ENCODE results near the gene MYO9A. TPM values are rescaled to one million over a fixed set of nuclear protein-coding genes. Genes with fewer than 3 reads are reported as not detected.

The MYO9A gene
- total RNA-seq, 1 donor from 2014 or later: 41.8 TPM

GRCh38 chr15:72155003-72155621 is 37.2 kb upstream of the MYO9A start:
- H3K9me3 Mint-ChIP-seq (ENCODE audit: low read depth): no peaks in the 10 kb centered on the region
- no peak for TF ChIP-seq CTCF (IDR thresholded peaks at IDR 0.05)
- peak overlapping the region; percentile 71 for H3K4me3 Mint-ChIP-seq (ENCODE audit: unreplicated experiment)
- no peaks in the 10 kb centered on the region for H3K36me3 Mint-ChIP-seq (ENCODE audit: low read depth)
- no peak for DNase-seq (ENCODE audit: low spot score)
- peak overlapping the region; percentile 80 for H3K27ac Mint-ChIP-seq (ENCODE audit: unreplicated experiment)
- H3K4me1 Mint-ChIP-seq (ENCODE audit: low read depth): peaks cover 12% of the 10 kb centered on the region
- no peaks in the 10 kb centered on the region for H3K27me3 Mint-ChIP-seq (ENCODE audit: low read depth)

GRCh38 chr15:72154316-72154715 is 36.4 kb upstream of the MYO9A start:
- no peak overlapping the region for H3K27ac Mint-ChIP-seq (ENCODE audit: unreplicated experiment)
- H3K4me3 Mint-ChIP-seq (ENCODE audit: unreplicated experiment): no peak overlapping the region
- TF ChIP-seq CTCF (IDR thresholded peaks at IDR 0.05): no peak
- no peaks in the 10 kb centered on the region for H3K36me3 Mint-ChIP-seq (ENCODE audit: low read depth)
- DNase-seq (ENCODE audit: low spot score): no peak
- H3K4me1 Mint-ChIP-seq (ENCODE audit: low read depth): peaks cover 12% of the 10 kb centered on the region
- no peaks in the 10 kb centered on the region for H3K27me3 Mint-ChIP-seq (ENCODE audit: low read depth)
- H3K9me3 Mint-ChIP-seq (ENCODE audit: low read depth): no peaks in the 10 kb centered on the region

GRCh38 chr15:72153269-72154000 is 35.5 kb upstream of the MYO9A start:
- Mint-ChIP-seq H3K4me3 (ENCODE audit: unreplicated experiment) (no peak overlapping the region), H3K27ac (ENCODE audit: unreplicated experiment) (no peak overlapping the region), H3K9me3 (ENCODE audit: low read depth) (no peaks in the 10 kb centered on the region), H3K4me1 (ENCODE audit: low read depth) (peaks cover 12% of the 10 kb centered on the region), H3K36me3 (ENCODE audit: low read depth) (no peaks in the 10 kb centered on the region), H3K27me3 (ENCODE audit: low read depth) (no peaks in the 10 kb centered on the region)
- no peak for DNase-seq (ENCODE audit: low spot score)
- no peak for TF ChIP-seq CTCF (IDR thresholded peaks at IDR 0.05)

GRCh38 chr15:72147418-72147817 is 29.5 kb upstream of the MYO9A start:
- no peaks in the 10 kb centered on the region for H3K4me1 Mint-ChIP-seq (ENCODE audit: low read depth)
- no peak overlapping the region for H3K27ac Mint-ChIP-seq (ENCODE audit: unreplicated experiment)
- H3K36me3 Mint-ChIP-seq (ENCODE audit: low read depth): no peaks in the 10 kb centered on the region
- no peak for DNase-seq (ENCODE audit: low spot score)
- TF ChIP-seq CTCF (IDR thresholded peaks at IDR 0.05): no peak
- no peak overlapping the region for H3K4me3 Mint-ChIP-seq (ENCODE audit: unreplicated experiment)
- no peaks in the 10 kb centered on the region for H3K27me3 Mint-ChIP-seq (ENCODE audit: low read depth)
- H3K9me3 Mint-ChIP-seq (ENCODE audit: low read depth): no peaks in the 10 kb centered on the region

GRCh38 chr15:72146934-72147333 is 29.0 kb upstream of the MYO9A start:
- Mint-ChIP-seq H3K27me3 (ENCODE audit: low read depth) (no peaks in the 10 kb centered on the region), H3K4me3 (ENCODE audit: unreplicated experiment) (no peak overlapping the region)
- no peak for TF ChIP-seq CTCF (IDR thresholded peaks at IDR 0.05)

More at GRCh38 chr15:72146934-72147333, 29.0 kb upstream of the MYO9A start:
- H3K27ac Mint-ChIP-seq (ENCODE audit: unreplicated experiment): no peak overlapping the region
- no peak for DNase-seq (ENCODE audit: low spot score)
- no peaks in the 10 kb centered on the region for H3K36me3 Mint-ChIP-seq (ENCODE audit: low read depth)
- H3K9me3 Mint-ChIP-seq (ENCODE audit: low read depth): no peaks in the 10 kb centered on the region
- H3K4me1 Mint-ChIP-seq (ENCODE audit: low read depth): no peaks in the 10 kb centered on the region

All from chondrocyte (in vitro differentiated cells).